ENCODE measurements around the gene FSTL4.

Gene FSTL4

DNA sequence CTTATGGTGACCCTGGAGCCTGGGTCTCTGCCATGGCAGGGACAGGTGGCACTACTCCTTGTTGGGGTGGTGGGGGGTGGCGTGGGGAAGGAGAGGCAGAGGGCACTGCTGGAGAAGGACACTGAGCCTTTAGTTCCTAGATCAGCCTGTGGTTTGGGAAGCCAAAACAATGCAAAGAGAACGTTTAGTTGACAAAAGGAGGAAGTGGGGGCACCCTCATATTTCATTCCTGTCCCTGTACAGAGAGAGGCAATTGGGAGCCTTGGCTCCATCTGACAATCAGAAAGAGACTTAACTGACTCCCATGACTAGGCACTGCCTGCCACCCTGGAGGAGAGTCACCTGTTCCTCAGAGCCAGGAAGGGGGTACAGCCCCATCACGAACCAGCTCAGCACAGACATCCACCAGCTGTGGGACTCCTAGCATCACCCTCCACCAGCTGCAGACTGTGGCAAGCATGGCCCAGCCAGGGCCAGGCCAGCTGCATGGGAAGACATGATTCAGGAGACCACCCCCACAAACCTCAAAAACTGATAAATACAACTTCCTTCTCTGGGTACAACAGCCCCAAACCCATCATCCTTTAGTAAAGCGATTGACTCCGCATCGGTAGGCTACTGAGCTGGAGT is 303.1 kb downstream of the FSTL4 start:
- in situ Hi-C loops (cut with HindIII; ENCODE audit: low sequenced_read_pairs), result no loop called here
- no peak overlapping the region for H3K4me3 ChIP-seq (ENCODE audit: low read depth, low read length)
- TF ChIP-seq, protein P1, sequence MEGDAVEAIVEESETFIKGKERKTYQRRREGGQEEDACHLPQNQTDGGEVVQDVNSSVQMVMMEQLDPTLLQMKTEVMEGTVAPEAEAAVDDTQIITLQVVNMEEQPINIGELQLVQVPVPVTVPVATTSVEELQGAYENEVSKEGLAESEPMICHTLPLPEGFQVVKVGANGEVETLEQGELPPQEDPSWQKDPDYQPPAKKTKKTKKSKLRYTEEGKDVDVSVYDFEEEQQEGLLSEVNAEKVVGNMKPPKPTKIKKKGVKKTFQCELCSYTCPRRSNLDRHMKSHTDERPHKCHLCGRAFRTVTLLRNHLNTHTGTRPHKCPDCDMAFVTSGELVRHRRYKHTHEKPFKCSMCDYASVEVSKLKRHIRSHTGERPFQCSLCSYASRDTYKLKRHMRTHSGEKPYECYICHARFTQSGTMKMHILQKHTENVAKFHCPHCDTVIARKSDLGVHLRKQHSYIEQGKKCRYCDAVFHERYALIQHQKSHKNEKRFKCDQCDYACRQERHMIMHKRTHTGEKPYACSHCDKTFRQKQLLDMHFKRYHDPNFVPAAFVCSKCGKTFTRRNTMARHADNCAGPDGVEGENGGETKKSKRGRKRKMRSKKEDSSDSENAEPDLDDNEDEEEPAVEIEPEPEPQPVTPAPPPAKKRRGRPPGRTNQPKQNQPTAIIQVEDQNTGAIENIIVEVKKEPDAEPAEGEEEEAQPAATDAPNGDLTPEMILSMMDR (IDR thresholded peaks at IDR 0.05; ENCODE audit: low read depth, low read length), result no peak
- DNase-seq (ENCODE audit: low read depth, low spot score), result no peak

DNA sequence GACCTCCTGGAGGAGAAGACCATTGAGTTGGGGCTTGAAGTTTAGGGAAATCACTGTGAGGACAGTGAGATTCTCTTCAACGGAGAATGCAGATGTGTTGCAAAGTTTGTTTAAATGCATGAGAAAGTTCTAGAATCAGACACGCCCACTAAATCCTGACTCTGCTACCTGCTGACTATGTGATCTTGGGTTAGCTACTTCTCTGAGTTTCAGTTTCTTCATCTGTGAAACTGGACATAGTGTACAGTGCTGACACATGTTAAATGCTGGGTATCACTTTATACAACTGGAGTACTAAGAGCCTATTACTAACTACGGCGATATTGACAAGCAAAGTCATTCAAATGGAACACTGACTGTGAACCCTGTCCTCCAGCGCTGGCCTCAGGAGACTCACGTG is 305.1 kb downstream of the FSTL4 start:
- no peak for DNase-seq (ENCODE audit: low read depth, low spot score)
- TF ChIP-seq, protein P1 (IDR thresholded peaks at IDR 0.05; ENCODE audit: low read depth, low read length), result no peak
- in situ Hi-C loops (cut with HindIII; ENCODE audit: low sequenced_read_pairs), result no loop called here
- no peak overlapping the region for H3K4me3 ChIP-seq (ENCODE audit: low read depth, low read length)

DNA sequence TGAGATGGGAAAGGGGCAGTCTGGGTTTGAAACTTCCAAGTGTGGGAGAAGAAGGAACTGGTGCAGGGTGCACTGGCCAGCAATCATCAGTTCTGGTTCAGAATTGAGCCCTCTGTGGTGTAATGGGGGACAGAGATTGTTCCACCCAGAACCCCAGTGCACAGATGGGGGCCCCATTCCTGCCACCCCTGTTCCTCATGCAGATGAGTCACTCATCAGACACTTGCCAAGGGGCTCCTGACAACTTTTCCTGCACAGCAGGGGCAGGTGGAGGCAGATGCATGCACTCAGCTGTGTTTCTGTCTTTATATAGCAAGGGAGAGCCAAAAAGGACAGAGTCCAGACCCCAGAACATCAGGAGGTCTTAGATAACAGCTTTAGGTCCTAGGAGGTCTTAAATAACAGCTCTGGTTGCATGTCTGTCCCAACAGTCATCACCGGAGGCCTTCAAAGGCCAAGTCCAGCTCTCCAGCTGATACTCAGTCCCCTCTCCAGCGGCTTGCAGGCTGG is 307.6 kb downstream of the FSTL4 start:
- TF ChIP-seq, protein P1 (IDR thresholded peaks at IDR 0.05; ENCODE audit: low read depth, low read length), result no peak
- H3K4me3 ChIP-seq (ENCODE audit: low read depth, low read length), result no peak overlapping the region
- in situ Hi-C loops (cut with HindIII; ENCODE audit: low sequenced_read_pairs), result no loop called here
- DNase-seq (ENCODE audit: low read depth, low spot score), result no peak

DNA sequence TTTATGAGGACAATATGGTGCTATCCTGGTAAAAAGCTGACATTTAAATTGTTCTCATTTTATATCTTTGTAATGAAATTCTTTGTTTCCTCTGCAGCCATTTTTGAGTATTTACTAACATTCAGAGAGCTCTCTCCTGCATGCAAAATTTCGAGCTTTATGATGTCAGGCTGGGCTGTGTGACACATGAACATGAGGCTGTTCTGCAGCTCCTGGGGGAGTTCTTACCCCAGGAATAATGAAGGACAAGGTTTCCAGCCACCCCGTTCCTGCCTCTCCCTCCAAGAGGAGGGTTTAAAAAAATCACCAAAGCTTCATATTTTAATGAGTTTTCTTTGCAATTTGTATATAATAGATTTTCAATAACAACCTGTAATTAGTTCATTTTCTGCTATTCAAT is 308.2 kb downstream of the FSTL4 start:
- in situ Hi-C loops (cut with HindIII; ENCODE audit: low sequenced_read_pairs), result no loop called here
- no peak for DNase-seq (ENCODE audit: low read depth, low spot score)
- TF ChIP-seq, protein P1 (IDR thresholded peaks at IDR 0.05; ENCODE audit: low read depth, low read length), result no peak
- H3K4me3 ChIP-seq (ENCODE audit: low read depth, low read length), result no peak overlapping the region

DNA sequence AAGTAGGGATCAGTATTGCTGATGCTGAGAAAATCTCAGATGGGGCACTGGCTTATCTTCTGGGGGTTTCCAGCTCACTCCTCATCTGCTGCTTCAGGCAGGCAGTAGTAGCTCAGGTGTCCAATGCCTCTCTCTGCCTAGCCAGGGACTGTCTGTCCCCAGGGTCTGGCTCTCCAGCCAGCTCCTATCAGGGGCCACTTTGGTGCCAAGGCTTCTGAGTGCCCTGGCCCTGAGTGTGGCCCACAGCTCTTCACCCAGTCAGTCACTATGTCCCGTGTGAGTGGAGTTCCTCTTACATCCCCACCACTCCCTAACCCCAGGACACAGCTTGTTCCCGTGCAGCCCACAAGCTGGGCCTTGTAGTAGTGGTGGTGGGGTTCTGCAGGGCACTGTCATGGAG is 309.0 kb downstream of the FSTL4 start:
- DNase-seq (ENCODE audit: low read depth, low spot score), result no peak
- TF ChIP-seq, protein P1 (IDR thresholded peaks at IDR 0.05; ENCODE audit: low read depth, low read length), result no peak
- in situ Hi-C loops (cut with HindIII; ENCODE audit: low sequenced_read_pairs), result no loop called here
- no peak overlapping the region for H3K4me3 ChIP-seq (ENCODE audit: low read depth, low read length)

DNA sequence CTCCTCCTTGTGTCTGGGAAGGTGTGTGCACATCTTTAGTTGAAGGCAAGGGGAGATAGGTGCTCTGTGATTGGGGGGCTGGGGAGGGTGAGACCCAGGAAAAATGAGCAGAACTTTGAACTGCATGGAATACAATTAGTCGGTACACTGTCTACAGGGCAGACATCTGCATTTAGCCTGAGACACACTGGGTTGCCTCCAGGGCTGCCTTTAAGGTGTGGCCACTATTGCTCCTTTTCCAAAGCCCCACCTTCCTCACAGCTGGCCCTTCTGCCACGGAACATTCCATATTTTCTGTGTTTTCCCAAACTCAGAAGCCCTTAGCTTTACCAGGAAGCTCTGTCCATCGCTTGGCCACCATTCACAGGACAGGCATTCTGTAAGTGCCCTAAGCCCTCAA is 312.6 kb downstream of the FSTL4 start:
- H3K4me3 ChIP-seq (ENCODE audit: low read depth, low read length), result no peak overlapping the region
- no peak for DNase-seq (ENCODE audit: low read depth, low spot score)
- TF ChIP-seq, protein P1 (IDR thresholded peaks at IDR 0.05; ENCODE audit: low read depth, low read length), result no peak
- in situ Hi-C loops (cut with HindIII; ENCODE audit: low sequenced_read_pairs), result no loop called here

All from astrocyte of the spinal cord (primary cell).